Natural killer cell (primary cell): ENCODE results near the gene CTAGE4. TPM values are rescaled to one million over a fixed set of nuclear protein-coding genes. Genes with fewer than 3 reads are reported as not detected.
"Not testable (repeated sequence)": the region's sequence is repeated elsewhere in the genome, so short reads cannot be mapped to it uniquely, and the experiment has no call there.

Experiments
- ATAC-seq, 3 donors: fragments of 150-1000 bp in 2 of 3; fragments of 200-7000 bp in 1 of 3; cut with Tn5 transposase; 1 replicate in 1 of 3; 2 replicates in 2 of 3; pipeline ENCODE4 v1.10.0; 2021; ENCODE audit warnings: mild to moderate bottlenecking in 2 of 3, moderate library complexity in 2 of 3
- DNase-seq, 2 donors: peaks; one replicate each; pipeline versions ENCODE4 v3.0.0 to v3.0.0-alpha.2; 2013 to 2021; ENCODE audit warnings: mixed read lengths in 1 of 2
- H3K27ac ChIP-seq: one replicate; pipeline ENCODE4 v1.5.1; 2013; ENCODE audit warnings: mild to moderate bottlenecking, low read length
- H3K27me3 ChIP-seq: one replicate; pipeline ENCODE4 v1.6.1; 2013; ENCODE audit warnings: low read length; ENCODE audit not compliant: control insufficient read depth, insufficient read depth
- H3K36me3 ChIP-seq: one replicate; pipeline ENCODE4 v1.6.1; 2013; ENCODE audit warnings: low read length; ENCODE audit not compliant: control insufficient read depth, insufficient read depth
- H3K4me1 ChIP-seq: one replicate; pipeline ENCODE4 v1.6.1; 2013; ENCODE audit warnings: low read length; ENCODE audit not compliant: control insufficient read depth, insufficient read depth
- H3K4me3 ChIP-seq: one replicate; pipeline ENCODE4 v1.5.1; 2013; ENCODE audit warnings: low read length
- H3K9me3 ChIP-seq: one replicate; pipeline ENCODE4 v1.6.1; 2013; ENCODE audit warnings: low read length; ENCODE audit not compliant: control insufficient read depth, insufficient read depth
- H3K27ac Mint-ChIP-seq, 2 donors: one replicate each; pipeline ENCODE4 v1.8.0; 2022; ENCODE audit warnings: mild to moderate bottlenecking in 2 of 2, mixed read lengths in 2 of 2, moderate library complexity in 1 of 2
- H3K27me3 Mint-ChIP-seq, 2 donors: one replicate each; pipeline ENCODE4 v1.8.0; 2022; ENCODE audit warnings: low read depth in 2 of 2, mixed read lengths in 2 of 2
- H3K36me3 Mint-ChIP-seq: one replicate; pipeline ENCODE4 v1.8.0; 2022; ENCODE audit warnings: mixed read lengths
- H3K4me1 Mint-ChIP-seq, 2 donors: one replicate each; pipeline ENCODE4 v1.8.0; 2022; ENCODE audit warnings: mixed read lengths in 2 of 2
- H3K4me3 Mint-ChIP-seq: one replicate; pipeline ENCODE4 v1.8.0; 2022; ENCODE audit warnings: mild to moderate bottlenecking, moderate library complexity, mixed read lengths
- H3K9me3 Mint-ChIP-seq, 2 donors: one replicate each; pipeline ENCODE4 v1.8.0; 2022; ENCODE audit warnings: mixed read lengths in 2 of 2
- WGBS: methylation state at CpG from one replicate; pipeline ENCODE4 v1.1.7; 2013; ENCODE audit warnings: missing lambda C conversion rate; ENCODE audit not compliant: insufficient coverage; 5-methylcytosine and 5-hydroxymethylcytosine counted together
- intact Hi-C: fragments of 100-400 bp; cut with micrococcal nuclease; formaldehyde crosslinking; loops from one replicate; pipeline ENCODE4 v1.14.2; 2022
- total RNA-seq, 4 donors: library from RNA; stranded (reverse); fragments of 120-200 nt in 1 of 4; gene quantifications; one replicate each; pipeline versions ENCODE4 v1.2.3 to v1.2.4, GENCODE V29; 2013 to 2022
- TF ChIP-seq, protein P1 (sequence below): fragments of 200-600 bp; IDR thresholded peaks from one replicate; pipeline ENCODE4 v1.8.0; 2022; ENCODE audit warnings: antibody characterized with exemption

Gene CTAGE4
- total RNA-seq, 3 donors from 2014 or later (not counting 1 experiment from before 2014, with no cell fraction given): 0.33 to 0.40 TPM; not detected in 1

DNA sequence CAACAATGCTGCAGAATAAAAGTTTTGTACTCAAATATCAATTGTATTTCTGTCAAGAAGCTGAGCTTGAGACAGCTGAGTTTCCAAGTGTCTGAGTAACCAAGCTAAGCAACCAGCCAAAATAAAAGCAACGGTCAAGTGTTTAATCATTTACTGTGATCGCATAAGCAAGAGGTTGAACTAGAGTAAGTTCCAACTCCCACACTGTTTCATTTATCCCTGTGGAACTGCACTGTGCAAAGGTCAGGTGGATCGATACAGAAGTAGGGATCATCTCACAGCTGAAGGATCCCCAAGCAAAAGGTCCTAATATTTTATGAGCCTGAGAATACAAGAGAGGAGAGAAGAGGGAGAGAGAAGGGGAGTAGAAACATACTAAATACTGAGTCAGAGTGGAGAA lies 38.8 kb upstream of the CTAGE4 start:
- H3K4me3 Mint-ChIP-seq: no peak overlapping the region
- peaks cover 14 to 15% of the 10 kb centered on the region in 2 donors for H3K9me3 Mint-ChIP-seq
- Histone ChIP-seq H3K27me3 (no peaks in the 10 kb centered on the region), H3K4me3 (no peak overlapping the region), H3K4me1 (no peaks in the 10 kb centered on the region), H3K36me3 (no peaks in the 10 kb centered on the region), H3K27ac (no peak overlapping the region), H3K9me3 (peaks cover 8% of the 10 kb centered on the region)
- peaks cover 11% of the 10 kb centered on the region for H3K36me3 Mint-ChIP-seq
- no peak overlapping the region for H3K27ac Mint-ChIP-seq
- intact Hi-C loops: no loop called here
- DNase-seq (no peak), ATAC-seq (no peak)
- TF ChIP-seq, protein P1, sequence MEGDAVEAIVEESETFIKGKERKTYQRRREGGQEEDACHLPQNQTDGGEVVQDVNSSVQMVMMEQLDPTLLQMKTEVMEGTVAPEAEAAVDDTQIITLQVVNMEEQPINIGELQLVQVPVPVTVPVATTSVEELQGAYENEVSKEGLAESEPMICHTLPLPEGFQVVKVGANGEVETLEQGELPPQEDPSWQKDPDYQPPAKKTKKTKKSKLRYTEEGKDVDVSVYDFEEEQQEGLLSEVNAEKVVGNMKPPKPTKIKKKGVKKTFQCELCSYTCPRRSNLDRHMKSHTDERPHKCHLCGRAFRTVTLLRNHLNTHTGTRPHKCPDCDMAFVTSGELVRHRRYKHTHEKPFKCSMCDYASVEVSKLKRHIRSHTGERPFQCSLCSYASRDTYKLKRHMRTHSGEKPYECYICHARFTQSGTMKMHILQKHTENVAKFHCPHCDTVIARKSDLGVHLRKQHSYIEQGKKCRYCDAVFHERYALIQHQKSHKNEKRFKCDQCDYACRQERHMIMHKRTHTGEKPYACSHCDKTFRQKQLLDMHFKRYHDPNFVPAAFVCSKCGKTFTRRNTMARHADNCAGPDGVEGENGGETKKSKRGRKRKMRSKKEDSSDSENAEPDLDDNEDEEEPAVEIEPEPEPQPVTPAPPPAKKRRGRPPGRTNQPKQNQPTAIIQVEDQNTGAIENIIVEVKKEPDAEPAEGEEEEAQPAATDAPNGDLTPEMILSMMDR: no peak
- 94% methylated on average over 3 of the region's 3 CpGs for WGBS
- H3K27me3 Mint-ChIP-seq: peaks cover 0 to 8% of the 10 kb centered on the region in 2 donors
- no peaks in the 10 kb centered on the region for H3K4me1 Mint-ChIP-seq

DNA sequence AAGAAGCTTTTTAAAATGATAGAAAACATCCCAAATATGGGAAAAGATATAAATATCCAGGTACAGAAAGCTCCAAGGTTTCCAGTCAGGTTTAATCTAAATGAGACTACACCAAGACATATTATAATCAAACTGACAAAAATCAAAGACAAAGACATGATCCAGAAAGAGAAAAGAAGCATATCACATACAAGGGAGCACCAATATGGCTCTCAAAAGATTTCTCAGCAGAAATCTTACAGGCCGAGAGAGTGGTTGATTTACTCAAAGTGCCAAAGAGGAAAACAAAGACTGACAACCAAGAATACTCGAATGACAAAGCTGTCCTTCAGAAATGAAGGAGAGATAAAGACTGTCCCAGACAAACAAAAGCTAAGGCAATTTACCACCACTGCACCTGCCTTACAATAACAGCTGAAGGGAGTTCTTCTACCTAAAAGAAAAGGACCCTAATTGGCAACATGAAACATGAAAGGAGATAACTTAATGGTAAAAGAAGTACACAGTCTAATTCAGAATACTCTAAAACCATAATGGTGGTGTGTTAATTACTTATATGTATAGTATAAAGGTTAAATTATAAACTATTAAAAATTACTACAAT lies 34.9 kb upstream of the CTAGE4 start:
- peaks cover 8% of the 10 kb centered on the region for H3K9me3 ChIP-seq
- no peak for ATAC-seq
- H3K4me1 Mint-ChIP-seq: no peaks in the 10 kb centered on the region

DNA sequence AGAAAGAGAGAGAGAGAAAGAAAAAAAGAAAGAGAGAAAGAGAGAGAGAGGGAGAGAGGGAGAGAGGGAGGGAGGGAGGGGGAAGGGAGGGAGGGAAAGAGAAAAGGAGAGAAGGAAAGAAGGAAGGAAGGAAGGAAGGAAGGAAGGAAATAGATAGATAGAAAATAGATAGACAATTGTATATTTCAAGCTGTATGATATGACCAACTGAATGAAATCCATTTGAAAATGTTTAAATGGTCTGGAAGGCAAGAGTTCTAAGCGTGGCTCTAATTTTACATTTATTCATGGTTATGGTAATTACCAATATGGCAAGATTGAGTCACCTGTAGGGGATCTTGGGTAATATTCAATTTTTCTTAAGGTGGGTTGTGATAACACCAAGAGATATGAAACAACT lies 24.4 kb upstream of the CTAGE4 start:
- TF ChIP-seq, protein P1: no peak
- no peak overlapping the region for H3K27ac ChIP-seq
- H3K4me1 Mint-ChIP-seq: no peaks in the 10 kb centered on the region
- no peak for ATAC-seq
- H3K4me1 ChIP-seq: no peaks in the 10 kb centered on the region
- H3K4me3 Mint-ChIP-seq: no peak overlapping the region
- no peak overlapping the region for H3K4me3 ChIP-seq
- peaks cover 2% of the 10 kb centered on the region for H3K27me3 ChIP-seq
- peaks cover 8 to 9% of the 10 kb centered on the region in 2 donors for H3K27me3 Mint-ChIP-seq
- no peaks in the 10 kb centered on the region for H3K9me3 Mint-ChIP-seq
- 90% methylated on average over 1 of the region's 1 CpG for WGBS
- no peaks in the 10 kb centered on the region for H3K9me3 ChIP-seq
- H3K27ac Mint-ChIP-seq: no peak overlapping the region
- H3K36me3 Mint-ChIP-seq: no peaks in the 10 kb centered on the region
- no peak for DNase-seq
- intact Hi-C loops: no loop called here
- H3K36me3 ChIP-seq: no peaks in the 10 kb centered on the region

More for the DNA sequence above, 34.9 kb upstream of the CTAGE4 start:
- peaks cover 14 to 21% of the 10 kb centered on the region in 2 donors for H3K9me3 Mint-ChIP-seq
- no peak overlapping the region for H3K27ac Mint-ChIP-seq
- no peak overlapping the region for H3K4me3 Mint-ChIP-seq
- Histone ChIP-seq H3K4me3 (no peak overlapping the region), H3K36me3 (no peaks in the 10 kb centered on the region), H3K27ac (no peak overlapping the region), H3K27me3 (no peaks in the 10 kb centered on the region), H3K4me1 (no peaks in the 10 kb centered on the region)
- intact Hi-C loops: no loop called here
- WGBS: 90% methylated on average over 2 of the region's 2 CpGs
- peaks cover 18% of the 10 kb centered on the region for H3K36me3 Mint-ChIP-seq
- peaks cover 0 to 6% of the 10 kb centered on the region in 2 donors for H3K27me3 Mint-ChIP-seq
- DNase-seq: no peak
- TF ChIP-seq, protein P1: no peak

DNA sequence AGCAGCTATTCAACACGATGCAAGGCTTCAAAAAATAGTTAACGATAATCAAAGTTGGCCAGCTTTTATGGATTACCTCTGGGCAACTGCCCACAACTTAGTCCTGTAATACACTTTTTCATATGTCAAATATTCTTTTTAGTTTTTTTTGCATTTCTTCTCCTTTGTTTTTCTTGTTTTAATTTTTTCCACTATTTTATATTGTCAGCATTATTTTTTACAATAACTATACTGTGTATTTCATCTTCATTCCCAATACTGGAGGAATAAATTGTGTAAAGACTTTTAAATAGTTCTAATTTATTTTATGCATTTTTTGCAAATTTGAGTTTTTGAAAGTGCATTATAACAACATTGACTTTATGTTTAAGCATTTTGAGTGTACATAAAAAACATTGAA lies 18.5 kb upstream of the CTAGE4 start:
- no peak overlapping the region for H3K4me3 ChIP-seq
- DNase-seq (no peak), ATAC-seq (no peak)
- no peaks in the 10 kb centered on the region for H3K36me3 ChIP-seq
- H3K4me3 Mint-ChIP-seq: no peak overlapping the region
- H3K4me1 Mint-ChIP-seq: no peaks in the 10 kb centered on the region
- H3K27ac Mint-ChIP-seq: no peak overlapping the region
- TF ChIP-seq, protein P1: no peak
- 77% methylated on average over 2 of the region's 2 CpGs for WGBS
- H3K9me3 Mint-ChIP-seq: peaks cover 0 to 2% of the 10 kb centered on the region in 2 donors
- intact Hi-C loops: loop anchor here (5.0 kb wide), 1 partner anchor 233 kb away; no protein-coding TSS in a partner anchor
- H3K36me3 Mint-ChIP-seq: no peaks in the 10 kb centered on the region
- peaks cover 11% of the 10 kb centered on the region in 2 donors for H3K27me3 Mint-ChIP-seq
- no peak overlapping the region for H3K27ac ChIP-seq
- H3K9me3 ChIP-seq: no peaks in the 10 kb centered on the region
- H3K4me1 ChIP-seq: no peaks in the 10 kb centered on the region
- H3K27me3 ChIP-seq: peaks cover 2% of the 10 kb centered on the region

DNA sequence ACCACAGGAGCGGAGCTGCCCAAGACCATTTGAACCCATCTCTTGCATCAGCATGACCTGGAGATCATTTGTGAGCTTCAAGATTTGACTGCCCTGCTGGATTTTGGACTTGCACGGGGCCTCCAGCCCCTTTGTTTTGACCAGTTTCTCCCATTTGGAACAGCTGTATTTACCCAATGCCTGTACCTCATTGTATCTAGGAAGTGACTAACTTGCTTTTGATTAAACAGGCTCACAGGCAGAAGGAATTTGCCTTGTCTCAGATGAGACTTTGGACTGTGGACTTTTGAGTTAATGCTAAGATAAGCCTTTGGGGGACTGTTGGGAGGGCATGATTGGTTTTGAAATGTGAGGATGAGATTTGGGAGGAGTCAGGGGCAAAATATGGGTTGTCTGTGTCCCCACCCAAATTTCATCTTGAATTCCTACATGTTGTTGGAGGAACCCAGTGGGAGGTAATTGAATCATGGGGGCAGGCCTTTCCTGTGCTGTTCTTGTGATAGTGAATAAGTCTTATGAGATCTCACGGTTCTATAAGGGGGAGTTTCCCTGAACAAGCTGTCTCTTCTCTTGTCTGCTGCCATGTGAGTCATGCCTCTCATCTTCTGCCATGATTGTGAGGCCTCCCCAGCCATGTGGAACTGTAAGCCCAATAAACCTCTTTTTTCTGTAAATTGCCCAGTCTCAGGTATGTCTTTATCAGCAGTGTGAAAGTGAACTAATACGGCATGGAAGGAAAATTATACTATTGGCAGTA lies 11.5 kb upstream of the CTAGE4 start:
- H3K27ac ChIP-seq, H3K4me1 Mint-ChIP-seq, H3K9me3 Mint-ChIP-seq, ATAC-seq, H3K4me1 ChIP-seq, H3K27ac Mint-ChIP-seq, H3K36me3 Mint-ChIP-seq, intact Hi-C loops, H3K4me3 ChIP-seq, DNase-seq, H3K9me3 ChIP-seq, H3K27me3 ChIP-seq, H3K4me3 Mint-ChIP-seq, H3K36me3 ChIP-seq: not testable (repeated sequence)
- WGBS: 94% methylated on average over 4 of the region's 4 CpGs
- peaks cover 3 to 25% of the 10 kb centered on the region in 2 donors for H3K27me3 Mint-ChIP-seq
